Common myeloid progenitor, CD34-positive (primary cell): ENCODE results near the gene PCSK5.

ENCODE experiments used
- CTCF ChIA-PET: fragments of 350-600 bp; sonication (Branson Sonifier 250); formaldehyde crosslinking; loops from one replicate; lab custom pipeline; 2021; ENCODE audit warnings: antibody characterized with exemption; lab: Charles Lee
- POLR2A ChIA-PET: fragments of 350-600 bp; sonication (Branson Sonifier 250); formaldehyde crosslinking; loops from one replicate; lab custom pipeline; 2021; ENCODE audit warnings: antibody characterized with exemption; lab: Charles Lee
- DNase-seq, 3 donors: peaks; one replicate each; pipeline versions ENCODE4 v3.0.0 to v3.0.0-alpha.2; 2013
- H3K27ac ChIP-seq, 2 experiments: 1 replicate in 1 of 2; 2 replicates in 1 of 2; pipeline ENCODE4 v1.7.0; 2013; ENCODE audit warnings: inconsistent platforms in 2 of 2, low read length in 2 of 2, mild to moderate bottlenecking in 2 of 2, low read depth in 1 of 2, moderate library complexity in 1 of 2; ENCODE audit not compliant: severe bottlenecking in 2 of 2, insufficient read depth in 1 of 2, poor library complexity in 1 of 2
- H3K27me3 ChIP-seq, 5 experiments: replicated peaks in 2 of 5; 1 replicate in 3 of 5; 2 replicates in 2 of 5; pipeline versions ENCODE4 v1.6.1 to v1.7.0; 2013; ENCODE audit warnings: low read length in 4 of 5, mild to moderate bottlenecking in 2 of 5, moderate library complexity in 2 of 5, inconsistent platforms in 1 of 5; ENCODE audit not compliant: insufficient read depth in 5 of 5, control insufficient read depth in 4 of 5
- H3K36me3 ChIP-seq, 4 experiments: 1 replicate in 2 of 4; 2 replicates in 2 of 4; pipeline versions ENCODE4 v1.6.1 to v1.7.0; 2013; ENCODE audit warnings: low read length in 3 of 4, control low read depth in 1 of 4, mild to moderate bottlenecking in 1 of 4; ENCODE audit not compliant: control insufficient read depth in 4 of 4, insufficient read depth in 4 of 4
- H3K4me1 ChIP-seq, 4 experiments: 1 replicate in 3 of 4; 2 replicates in 1 of 4; pipeline versions ENCODE4 v1.6.1 to v1.7.1; 2013; ENCODE audit warnings: low read length in 3 of 4, mild to moderate bottlenecking in 3 of 4, control low read depth in 1 of 4, inconsistent platforms in 1 of 4, moderate library complexity in 1 of 4; ENCODE audit not compliant: control insufficient read depth in 4 of 4, insufficient read depth in 4 of 4; ENCODE audit errors: control extremely low read depth in 1 of 4
- H3K4me3 ChIP-seq, 7 experiments: 1 replicate in 4 of 7; 2 replicates in 3 of 7; pipeline versions ENCODE4 v1.5.1 to v1.7.0; 2013; ENCODE audit warnings: mild to moderate bottlenecking in 7 of 7, low read length in 6 of 7, moderate library complexity in 6 of 7, inconsistent platforms in 2 of 7, low read depth in 2 of 7, control low read depth in 1 of 7; ENCODE audit not compliant: insufficient read depth in 4 of 7, control insufficient read depth in 1 of 7; ENCODE audit errors: extremely low read depth in 1 of 7
- H3K9me3 ChIP-seq, 5 experiments: 1 replicate in 4 of 5; 2 replicates in 1 of 5; pipeline versions ENCODE4 v1.6.1 to v1.7.1; 2013; ENCODE audit warnings: low read length in 4 of 5, mild to moderate bottlenecking in 2 of 5, inconsistent platforms in 1 of 5, low read depth in 1 of 5, moderate library complexity in 1 of 5; ENCODE audit not compliant: control insufficient read depth in 4 of 5, insufficient read depth in 2 of 5; ENCODE audit errors: control extremely low read depth in 1 of 5
- WGBS: methylation state at CpG from one replicate; pipeline ENCODE4 v1.1.5; 2013; ENCODE audit not compliant: insufficient coverage; 5-methylcytosine and 5-hydroxymethylcytosine counted together

The PCSK5 gene

DNA sequence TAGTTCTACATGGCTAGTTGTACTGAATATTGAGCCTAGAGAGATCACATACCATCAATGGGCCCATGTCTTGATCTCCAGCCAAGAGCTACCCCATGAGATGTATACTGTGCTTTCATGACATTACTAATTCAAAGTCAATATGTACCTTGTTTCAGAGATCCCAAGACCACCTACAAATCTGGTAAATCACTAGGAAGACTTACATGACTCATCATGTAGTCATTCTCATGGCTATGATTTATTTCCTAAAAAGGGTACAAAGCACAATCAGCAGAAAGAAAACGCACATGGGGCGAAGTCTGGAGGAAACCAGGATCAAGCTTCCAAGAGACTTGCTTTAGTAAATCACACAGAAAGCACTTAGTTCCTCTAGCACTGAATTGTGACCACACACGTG is 103.0 kb downstream of the PCSK5 start:
- no peak for DNase-seq
- WGBS = 100% methylated on average over 2 of the region's 3 CpGs
- H3K27me3 ChIP-seq = no peaks in the 10 kb centered on the region
- H3K4me1 ChIP-seq = no peaks in the 10 kb centered on the region
- CTCF ChIA-PET = interaction anchor here (1.0 kb wide), 1 partner anchor 13 kb away, joined by 3 read pairs; no protein-coding TSS in a partner anchor
- no peaks in the 10 kb centered on the region for H3K36me3 ChIP-seq
- POLR2A ChIA-PET = no interaction called here
- no peak overlapping the region for H3K27ac ChIP-seq
- no peaks in the 10 kb centered on the region for H3K9me3 ChIP-seq
- no peak overlapping the region for H3K4me3 ChIP-seq

DNA sequence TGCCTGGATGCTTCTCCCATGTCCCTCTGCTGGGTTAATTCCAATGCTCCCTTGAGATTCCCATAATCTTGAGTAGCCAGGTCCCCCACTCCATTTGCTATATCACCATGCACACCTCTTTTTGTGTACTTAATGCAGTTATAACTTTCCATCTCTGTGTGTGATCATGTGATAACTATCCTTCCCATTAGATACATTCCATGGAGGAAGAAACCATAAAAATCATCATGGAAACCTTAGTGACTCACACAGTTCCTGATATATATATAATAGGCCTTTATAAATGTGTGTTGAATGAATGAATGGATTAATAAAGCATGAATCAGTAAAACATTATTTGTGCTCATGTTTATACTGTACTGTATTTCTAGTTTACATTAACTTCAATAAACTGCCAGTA is 104.6 kb downstream of the PCSK5 start:
- POLR2A ChIA-PET = no interaction called here
- no peak for DNase-seq
- Histone ChIP-seq H3K36me3 (no peaks in the 10 kb centered on the region), H3K4me3 (no peak overlapping the region), H3K27me3 (no peaks in the 10 kb centered on the region), H3K4me1 (no peaks in the 10 kb centered on the region), H3K27ac (no peak overlapping the region), H3K9me3 (no peaks in the 10 kb centered on the region)
- CTCF ChIA-PET = no interaction called here

DNA sequence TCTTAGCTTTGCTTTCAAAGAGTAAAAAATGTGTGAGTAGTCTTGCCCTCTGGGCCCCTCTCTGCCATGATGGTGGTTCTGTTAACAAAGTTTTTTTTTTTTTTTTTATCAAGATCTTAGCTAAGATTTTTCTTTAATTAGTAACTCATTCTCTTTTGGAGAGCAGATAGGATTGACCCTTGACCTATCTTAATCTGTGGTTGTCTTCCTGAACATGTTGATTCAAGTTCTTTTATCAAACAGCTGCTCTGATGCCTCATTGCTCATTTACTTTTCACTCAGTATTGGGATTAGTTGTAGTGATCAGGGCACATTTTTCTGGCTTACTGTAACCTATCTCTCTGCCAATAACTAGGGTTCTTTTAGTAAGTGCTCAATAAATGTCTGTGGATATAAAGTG is 106.3 kb downstream of the PCSK5 start:
- Histone ChIP-seq H3K9me3 (no peaks in the 10 kb centered on the region), H3K36me3 (no peaks in the 10 kb centered on the region), H3K4me3 (no peak overlapping the region), H3K27ac (no peak overlapping the region), H3K27me3 (no peaks in the 10 kb centered on the region), H3K4me1 (no peaks in the 10 kb centered on the region)
- POLR2A ChIA-PET = interaction anchor here (0.6 kb wide), 2 partner anchors 29 to 197 kb away, joined by 3 to 4 read pairs; no protein-coding TSS in a partner anchor
- CTCF ChIA-PET = interaction anchor here (0.6 kb wide), 1 partner anchor 208 kb away, joined by 3 read pairs; no protein-coding TSS in a partner anchor
- no peak for DNase-seq

DNA sequence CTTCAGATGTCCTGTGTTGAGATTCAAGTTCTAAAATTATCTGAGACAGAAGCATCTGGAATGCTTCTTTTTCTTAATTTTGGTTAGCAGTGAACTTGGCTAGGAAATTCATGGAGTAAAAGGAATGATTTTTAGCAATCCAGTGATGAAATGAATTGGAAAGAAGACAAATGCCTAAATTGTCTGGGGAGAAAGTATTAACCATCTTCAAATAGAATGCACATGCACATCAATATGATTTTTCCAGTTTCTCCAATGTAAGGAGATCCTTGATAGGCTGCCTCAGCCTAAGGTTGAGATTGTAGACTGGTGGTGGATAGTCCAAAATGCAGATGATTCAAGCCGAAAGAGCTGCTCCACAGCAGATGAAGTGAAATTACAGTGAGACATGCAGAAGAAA is 106.7 kb downstream of the PCSK5 start:
- Histone ChIP-seq H3K36me3 (no peaks in the 10 kb centered on the region), H3K4me1 (no peaks in the 10 kb centered on the region), H3K4me3 (no peak overlapping the region), H3K9me3 (no peaks in the 10 kb centered on the region), H3K27ac (no peak overlapping the region), H3K27me3 (no peaks in the 10 kb centered on the region)
- CTCF ChIA-PET = no interaction called here
- DNase-seq = no peak
- whole genome bisulfite sequencing = 100% methylated on average over 1 of the region's 1 CpG
- POLR2A ChIA-PET = interaction anchor here (0.6 kb wide), 1 partner anchor 28 kb away, joined by 4 read pairs; no protein-coding TSS in a partner anchor

DNA sequence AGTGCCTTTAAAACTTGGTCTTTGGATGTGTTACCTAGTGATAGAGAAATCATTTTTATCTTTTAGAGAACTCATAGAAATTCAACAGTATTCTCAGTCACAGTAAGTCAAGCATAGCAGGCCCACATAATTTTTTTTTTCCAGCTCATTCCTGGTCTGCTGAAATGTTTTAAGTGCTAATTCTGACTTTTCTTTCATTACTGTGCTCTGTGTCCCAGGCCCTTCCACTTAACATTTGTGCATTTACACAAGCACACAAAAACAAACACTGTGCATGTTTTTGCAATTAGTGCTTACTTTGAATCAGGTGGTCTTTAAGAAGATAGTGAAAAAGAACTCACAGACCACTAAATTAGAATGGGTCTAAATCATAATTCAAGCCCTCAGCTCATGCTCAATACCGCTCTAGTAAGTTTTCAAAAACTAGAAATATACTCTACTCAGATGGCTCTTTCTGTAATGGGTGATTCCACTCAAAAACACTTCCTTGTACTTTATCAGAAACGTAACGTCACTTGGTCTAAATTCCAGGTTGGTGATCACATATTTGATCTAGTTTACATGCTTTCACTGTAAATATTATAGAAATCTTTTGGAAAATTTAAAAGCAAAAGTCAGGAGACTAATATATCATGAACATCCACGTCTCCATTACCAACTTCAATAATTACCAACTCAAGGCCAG is 107.8 kb downstream of the PCSK5 start:
- H3K27ac ChIP-seq = no peak overlapping the region
- no peaks in the 10 kb centered on the region for H3K9me3 ChIP-seq
- H3K36me3 ChIP-seq = no peaks in the 10 kb centered on the region
- ChIA-PET CTCF (no interaction called here), POLR2A (no interaction called here)
- H3K27me3 ChIP-seq = no peaks in the 10 kb centered on the region
- no peak overlapping the region for H3K4me3 ChIP-seq
- DNase-seq = no peak
- WGBS = no CpG with 5 or more reads among the region's 4 CpGs
- no peaks in the 10 kb centered on the region for H3K4me1 ChIP-seq

DNA sequence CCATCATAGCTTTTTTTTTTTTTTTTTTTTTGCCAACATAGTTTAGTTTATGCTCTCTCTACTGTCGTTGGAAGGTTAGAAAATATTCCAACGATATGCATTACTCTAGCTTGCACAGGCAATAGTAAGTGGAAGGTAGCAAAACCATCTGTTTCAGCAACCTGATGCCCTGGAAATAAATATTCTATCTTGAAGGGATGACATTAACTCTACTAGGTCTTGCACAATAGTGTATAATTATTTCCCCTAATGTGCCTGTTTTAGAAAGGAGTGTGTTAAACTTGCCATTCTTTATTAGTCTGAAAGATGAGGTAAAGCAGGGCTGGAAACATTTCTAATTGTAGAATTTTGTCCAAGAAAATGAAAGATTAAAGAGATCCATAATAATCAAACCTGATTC is 111.0 kb downstream of the PCSK5 start:
- Histone ChIP-seq H3K36me3 (no peaks in the 10 kb centered on the region), H3K27me3 (no peaks in the 10 kb centered on the region), H3K9me3 (no peaks in the 10 kb centered on the region), H3K4me1 (no peaks in the 10 kb centered on the region), H3K4me3 (no peak overlapping the region), H3K27ac (no peak overlapping the region)
- CTCF ChIA-PET = no interaction called here
- POLR2A ChIA-PET = no interaction called here
- WGBS = no CpG with 5 or more reads among the region's 2 CpGs
- no peak for DNase-seq

DNA sequence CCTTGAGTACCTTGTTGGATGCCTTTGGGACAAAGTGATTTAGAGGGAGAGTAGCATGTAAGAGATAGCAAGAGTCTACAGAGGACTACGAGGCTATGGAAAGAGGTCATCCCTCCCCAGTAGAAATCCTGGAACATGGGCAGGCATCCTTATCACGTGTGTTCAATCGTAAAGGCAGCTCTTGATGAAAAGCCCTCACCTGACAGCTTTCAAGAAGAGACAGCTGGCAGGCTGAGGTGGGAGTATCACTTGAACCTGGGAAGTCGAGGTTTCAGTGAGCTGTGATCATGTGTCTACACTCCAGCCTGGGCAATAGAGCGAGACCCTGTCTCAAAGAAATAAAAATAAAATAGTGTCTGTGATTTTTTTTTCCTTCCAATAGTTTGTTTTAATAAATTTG is 112.6 kb downstream of the PCSK5 start:
- H3K4me1 ChIP-seq = no peaks in the 10 kb centered on the region
- 92% methylated on average over 3 of the region's 5 CpGs for WGBS
- CTCF ChIA-PET = no interaction called here
- H3K4me3 ChIP-seq = no peak overlapping the region
- H3K36me3 ChIP-seq = no peaks in the 10 kb centered on the region
- H3K27ac ChIP-seq = no peak overlapping the region
- H3K9me3 ChIP-seq = no peaks in the 10 kb centered on the region
- POLR2A ChIA-PET = no interaction called here
- no peaks in the 10 kb centered on the region for H3K27me3 ChIP-seq
- DNase-seq = no peak
